Vagina (tissue), 2 donors: Measurements from ENCODE around the gene MMP24.

Source experiments
- POLR2A ChIP-seq, 2 donors: fragments of 450-650 bp; IDR thresholded peaks; one replicate each; pipeline ENCODE4 v1.6.1; 2017; ENCODE audit warnings: antibody characterized with exemption in 2 of 2, mild to moderate bottlenecking in 2 of 2, moderate library complexity in 2 of 2
- POLR2AphosphoS5 ChIP-seq, 2 donors: sonication (generic); formaldehyde crosslinking; IDR thresholded peaks; one replicate each; pipeline ENCODE4 v1.9.0; 2017; ENCODE audit warnings: antibody characterized with exemption in 2 of 2, mild to moderate bottlenecking in 2 of 2, low read depth in 1 of 2; ENCODE audit not compliant: insufficient read depth in 1 of 2
- TF ChIP-seq, protein P1 (sequence below), 3 experiments: fragments of 450-650 bp in 2 of 3; fragments of 200-600 bp in 1 of 3; sonication (generic) in 1 of 3; IDR thresholded peaks; one replicate each; pipeline ENCODE4 v1.5.1; 2017 to 2019; ENCODE audit warnings: antibody characterized with exemption in 3 of 3, mild to moderate bottlenecking in 2 of 3, moderate library complexity in 2 of 3

- no peak for TF ChIP-seq POLR2A (IDR thresholded peaks at IDR 0.05)
- TF ChIP-seq, protein P1, sequence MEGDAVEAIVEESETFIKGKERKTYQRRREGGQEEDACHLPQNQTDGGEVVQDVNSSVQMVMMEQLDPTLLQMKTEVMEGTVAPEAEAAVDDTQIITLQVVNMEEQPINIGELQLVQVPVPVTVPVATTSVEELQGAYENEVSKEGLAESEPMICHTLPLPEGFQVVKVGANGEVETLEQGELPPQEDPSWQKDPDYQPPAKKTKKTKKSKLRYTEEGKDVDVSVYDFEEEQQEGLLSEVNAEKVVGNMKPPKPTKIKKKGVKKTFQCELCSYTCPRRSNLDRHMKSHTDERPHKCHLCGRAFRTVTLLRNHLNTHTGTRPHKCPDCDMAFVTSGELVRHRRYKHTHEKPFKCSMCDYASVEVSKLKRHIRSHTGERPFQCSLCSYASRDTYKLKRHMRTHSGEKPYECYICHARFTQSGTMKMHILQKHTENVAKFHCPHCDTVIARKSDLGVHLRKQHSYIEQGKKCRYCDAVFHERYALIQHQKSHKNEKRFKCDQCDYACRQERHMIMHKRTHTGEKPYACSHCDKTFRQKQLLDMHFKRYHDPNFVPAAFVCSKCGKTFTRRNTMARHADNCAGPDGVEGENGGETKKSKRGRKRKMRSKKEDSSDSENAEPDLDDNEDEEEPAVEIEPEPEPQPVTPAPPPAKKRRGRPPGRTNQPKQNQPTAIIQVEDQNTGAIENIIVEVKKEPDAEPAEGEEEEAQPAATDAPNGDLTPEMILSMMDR (IDR thresholded peaks at IDR 0.05) = no peak
- no peak for TF ChIP-seq POLR2AphosphoS5 (IDR thresholded peaks at IDR 0.05; ENCODE audit: insufficient read depth in 1 of 2, low read depth in 1 of 2)
Observed at GRCh38 chr20:35293303-35294292, 67.1 kb downstream of the MMP24 start.
